Heart right ventricle (tissue), 16 donors: ENCODE measurements around the gene RAB10. TPM values are rescaled to one million over a fixed set of nuclear protein-coding genes. Genes with fewer than 3 reads are reported as not detected.
A peak's percentile ranks its signal among the peaks of the same experiment; 100 is the strongest.
"Not testable (repeated sequence)": the region's sequence is repeated elsewhere in the genome, so short reads cannot be mapped to it uniquely, and the experiment has no call there.

Experiments
- ATAC-seq, 8 donors: fragments of 200-7000 bp; cut with Tn5 transposase; one replicate each; pipeline ENCODE4 v1.9.1; 2020; ENCODE audit warnings: mild to moderate bottlenecking in 8 of 8, moderate library complexity in 8 of 8, moderate number of reproducible peaks in 1 of 8
- DNase-seq, 2 donors: peaks; one replicate each; pipeline ENCODE4 v3.0.0-alpha.2; 2020
- H3K27ac ChIP-seq, 10 donors: fragments of 200-600 bp; sonication (generic) in 2 of 10; one replicate each; pipeline versions ENCODE4 v1.5.0 to v1.8.0; 2020 to 2022; ENCODE audit warnings: mild to moderate bottlenecking in 3 of 10
- H3K27me3 ChIP-seq, 7 donors: fragments of 200-600 bp; one replicate each; pipeline ENCODE4 v1.8.0; 2021 to 2022; ENCODE audit warnings: mild to moderate bottlenecking in 2 of 7
- H3K36me3 ChIP-seq, 9 donors: fragments of 200-600 bp; sonication (generic) in 1 of 9; one replicate each; pipeline versions ENCODE4 v1.5.0 to v1.8.0; 2020 to 2022; ENCODE audit warnings: mild to moderate bottlenecking in 2 of 9
- H3K4me1 ChIP-seq, 9 donors: fragments of 200-600 bp; sonication (generic) in 1 of 9; one replicate each; pipeline versions ENCODE4 v1.5.0 to v1.8.0; 2020 to 2022; ENCODE audit warnings: mild to moderate bottlenecking in 4 of 9
- H3K4me3 ChIP-seq, 10 donors: fragments of 200-600 bp; sonication (generic) in 2 of 10; one replicate each; pipeline versions ENCODE4 v1.5.0 to v1.8.0; 2020 to 2022; ENCODE audit warnings: mild to moderate bottlenecking in 7 of 10, moderate library complexity in 2 of 10
- H3K9me3 ChIP-seq, 11 donors: fragments of 200-600 bp in 10 of 11; sonication (generic) in 2 of 11; one replicate each; pipeline versions ENCODE4 v1.5.0 to v1.8.0; 2013 to 2022; ENCODE audit warnings: mild to moderate bottlenecking in 2 of 11, control low read depth in 1 of 11, moderate library complexity in 1 of 11
- CTCF ChIP-seq, 9 donors: fragments of 200-600 bp; sonication (generic) in 2 of 9; IDR thresholded peaks; one replicate each; pipeline versions ENCODE4 v1.5.0 to v1.8.0; 2021 to 2022; ENCODE audit warnings: antibody characterized with exemption in 9 of 9, mild to moderate bottlenecking in 5 of 9, moderate library complexity in 1 of 9
- WGBS, 2 donors: extraction: QIAGEN DNeasy Blood & Tissue Kit; methylation state at CpG; one replicate each; pipeline ENCODE4 v1.1.7; 2013; ENCODE audit warnings: inconsistent platforms in 1 of 2; 5-methylcytosine and 5-hydroxymethylcytosine counted together
- intact Hi-C, 10 donors: fragments of 100-400 bp; cut with DNase I; formaldehyde crosslinking; loops; one replicate each; pipeline versions ENCODE4 v1.11.1 to v1.14.2; 2022
- polyA plus RNA-seq, 2 donors: library from polyadenylated mRNA; stranded (reverse); fragments of 200-250 nt; gene quantifications; one replicate each; pipeline ENCODE4 v1.2.3, GENCODE V29; 2013
- total RNA-seq, 10 donors: library from RNA; stranded (reverse); fragmentation: NEBNext Ultra II Directional in 3 of 10; extraction: Animal tissue kit (Norgen Biotek cat#: 25700) in 3 of 10; gene quantifications; one replicate each; pipeline versions ENCODE4 v1.2.1 to v1.2.4, GENCODE V29; 2021 to 2023
- donor health status: Arrhythmogenic right ventricular cardiomyopathy.
- donor health status: ischemic (EF 13 %, LVEDD 7.1; RV severe dilation, severe dysfunction).
- donor health status: healthy with polysubstance abuse.
- donor health status: DM: no; HTN: yes; CAD: no.
- donor health status: DM: no; HTN: no; CAD: no.
- donor health status: ischemic (EF 25% LVEDD 6.9; RV normal size, moderate dysfunction).
- donor health status: ischemic (EF 25% LVEDD 5.7; RV mildly dilated, moderate dysfunction).
- donor health status: healthy.
- donor health status: DM: yes; HTN: yes; CAD: no.
- donor health status: Ischemic cardiomyopathy.
- donor health status: ischemic (EF 35%, LVEDD 5.7; RV mildly dilated, moderate dysfunction).
- donor health status: nonischemic (EF 11% LVEDD 7.7; RV severe dilation, severe dysfunction).
- donor health status: DM: yes; HTN: yes; CAD: no.
- donor health status: PGD.
- donor health status: ischemic (EF 29% LVEDD 5.4; RV normal size, mild dysfunction).
- donor health status: nonischemic (EF 23%, LVEDD 6.1; RV moderate dilation, normal function).

RAB10 gene
- total and polyA plus RNA-seq, 12 donors: 32.2 to 110 (median 94.2) TPM

- peaks cover 9 to 50% (median 17%) of the 10 kb centered on the region in 9 donors for H3K4me1 ChIP-seq
- ATAC-seq: no peak
- no peaks in the 10 kb centered on the region for H3K27me3 ChIP-seq
- H3K4me3 ChIP-seq: no peak overlapping the region
- H3K36me3 ChIP-seq: no peaks in the 10 kb centered on the region
- intact Hi-C loops: no loop called here
- 91 to 92% methylated on average over 13 of the region's 13 CpGs for WGBS, 2 donors
- no peak for TF ChIP-seq CTCF (IDR thresholded peaks at IDR 0.05)
- DNase-seq: no peak
- peak overlapping the region in 1 of 10 donors; percentile 46 for H3K27ac ChIP-seq
- H3K9me3 ChIP-seq: no peaks in the 10 kb centered on the region
Measured at GRCh38 chr2:26016012-26016705, 17.7 kb upstream of the RAB10 start.

GRCh38 chr2:26016706-26017045 is 17.2 kb upstream of the RAB10 start:
- Histone ChIP-seq H3K27ac (peak overlapping the region in 1 of 10 donors; percentile 46), H3K4me1 (peaks cover 9 to 45% (median 17%) of the 10 kb centered on the region in 9 donors)
- H3K36me3 ChIP-seq, DNase-seq, intact Hi-C loops, H3K27me3 ChIP-seq, H3K4me3 ChIP-seq, ATAC-seq, H3K9me3 ChIP-seq: not testable (repeated sequence)
- WGBS, 2 donors: 97 to 100% methylated on average over 4 of the region's 4 CpGs

- intact Hi-C loops: no loop called here
- WGBS, 2 donors: 89 to 92% methylated on average over 5 of the region's 5 CpGs
- Histone ChIP-seq H3K36me3 (no peaks in the 10 kb centered on the region), H3K27ac (peak overlapping the region in 5 of 10 donors; percentile 5 to 55 (median 24)), H3K4me3 (no peak overlapping the region), H3K27me3 (no peaks in the 10 kb centered on the region), H3K4me1 (peaks cover 9 to 36% (median 11%) of the 10 kb centered on the region in 9 donors), H3K9me3 (no peaks in the 10 kb centered on the region)
- no peak for DNase-seq
- ATAC-seq: peak in 1 of 8 donors; percentile 10
- TF ChIP-seq CTCF (IDR thresholded peaks at IDR 0.05): no peak
Measured at GRCh38 chr2:26017464-26018183, 16.3 kb upstream of the RAB10 start.

GRCh38 chr2:26018184-26019055 is 15.5 kb upstream of the RAB10 start:
- ATAC-seq: peak; percentile 95 to 100 (median 96)
- Histone ChIP-seq H3K4me1 (peaks cover 9 to 31% (median 11%) of the 10 kb centered on the region in 9 donors), H3K4me3 (no peak overlapping the region), H3K36me3 (no peaks in the 10 kb centered on the region), H3K9me3 (no peaks in the 10 kb centered on the region), H3K27me3 (no peaks in the 10 kb centered on the region), H3K27ac (peak overlapping the region in 6 of 10 donors; percentile 5 to 55 (median 24))
- TF ChIP-seq CTCF (IDR thresholded peaks at IDR 0.05): no peak
- intact Hi-C loops: no loop called here
- peak; percentile 62 to 67 for DNase-seq
- 44 to 48% methylated on average over 3 of the region's 3 CpGs for WGBS, 2 donors
